H1 (cell line): ENCODE results near the gene NDUFS8.

Experiments
- BRCA1 ChIP-seq: IDR thresholded peaks from 2 replicates; pipeline ENCODE4 v1.6.1; 2012; ENCODE audit warnings: low read depth, low read length, improper control_type of control experiment
- EZH2 ChIP-seq: fragments of 200-600 bp; sonication (generic); IDR thresholded peaks from 2 replicates; pipeline ENCODE4 v1.7.1; 2012; ENCODE audit warnings: low read depth, mild to moderate bottlenecking, moderate library complexity, low read length, inconsistent platforms; ENCODE audit not compliant: severe bottlenecking
- HDAC2 ChIP-seq, 2 experiments: fragments of 300-600 bp in 1 of 2; sonication (generic) in 1 of 2; IDR thresholded peaks; 2 replicates each; pipeline ENCODE4 v1.6.1; 2011 to 2012; ENCODE audit warnings: low read depth in 2 of 2, low read length in 2 of 2, mild to moderate bottlenecking in 2 of 2, moderate library complexity in 2 of 2, borderline replicate concordance in 1 of 2, inconsistent platforms in 1 of 2
- POLR2A ChIP-seq, 2 experiments: IDR thresholded peaks; 1 replicate in 1 of 2; 2 replicates in 1 of 2; pipeline ENCODE4 v1.6.1; 2011; ENCODE audit warnings: low read depth in 2 of 2, low read length in 2 of 2, mild to moderate bottlenecking in 2 of 2; ENCODE audit errors: control extremely low read depth in 1 of 2
- RFX5 ChIP-seq: IDR thresholded peaks from 2 replicates; pipeline ENCODE4 v1.6.1; 2011; ENCODE audit warnings: low read depth, low read length, improper control_type of control experiment, borderline replicate concordance
- SIN3A ChIP-seq, 2 experiments: IDR thresholded peaks in 1 of 2; conservative IDR thresholded peaks in 1 of 2; 2 replicates each; pipeline ENCODE4 v1.6.1; 2011 to 2012; ENCODE audit warnings: low read length in 2 of 2, improper control_type of control experiment in 1 of 2, low read depth in 1 of 2, mild to moderate bottlenecking in 1 of 2
- SIX5 ChIP-seq: IDR thresholded peaks from 2 replicates; pipeline ENCODE4 v1.6.1; 2011; ENCODE audit warnings: mild to moderate bottlenecking, low read depth, low read length
- TF ChIP-seq, protein P1 (sequence below), 3 experiments: IDR thresholded peaks; 1 replicate in 2 of 3; 2 replicates in 1 of 3; pipeline versions ENCODE4 v1.5.1 to v1.6.1; 2011; ENCODE audit warnings: low read length in 3 of 3, mild to moderate bottlenecking in 3 of 3, inconsistent platforms in 2 of 3, low read depth in 1 of 3, moderate library complexity in 1 of 3; ENCODE audit not compliant: insufficient read depth in 1 of 3; ENCODE audit errors: control extremely low read depth in 1 of 3

DNA sequence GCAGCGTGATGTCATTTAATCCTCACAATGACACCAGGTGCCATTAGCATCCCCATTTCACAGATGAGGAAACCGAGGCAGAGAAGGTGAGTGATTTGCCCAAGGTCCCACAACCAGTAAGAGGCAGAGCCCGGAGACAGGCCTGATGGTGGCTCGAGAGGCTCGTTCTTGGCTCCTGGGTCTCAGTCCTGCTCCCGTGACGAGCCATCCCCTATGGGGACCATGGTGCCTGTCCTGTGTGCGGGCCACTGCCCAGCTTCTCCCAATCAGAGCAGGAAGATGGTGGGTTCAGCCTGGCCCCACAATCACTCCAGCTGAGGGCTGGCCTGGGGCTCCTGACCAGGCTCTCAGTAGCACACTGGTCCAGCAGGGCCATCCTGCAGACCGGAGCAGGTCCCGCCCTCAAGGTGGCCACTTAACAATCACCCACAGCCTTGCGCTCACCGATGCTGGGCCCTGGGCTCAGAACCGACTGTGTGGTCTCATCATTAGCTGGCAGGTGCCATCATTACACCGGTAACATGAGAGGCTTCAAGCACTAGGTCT is 16.8 kb upstream of the NDUFS8 start:
- TF ChIP-seq, protein P1, sequence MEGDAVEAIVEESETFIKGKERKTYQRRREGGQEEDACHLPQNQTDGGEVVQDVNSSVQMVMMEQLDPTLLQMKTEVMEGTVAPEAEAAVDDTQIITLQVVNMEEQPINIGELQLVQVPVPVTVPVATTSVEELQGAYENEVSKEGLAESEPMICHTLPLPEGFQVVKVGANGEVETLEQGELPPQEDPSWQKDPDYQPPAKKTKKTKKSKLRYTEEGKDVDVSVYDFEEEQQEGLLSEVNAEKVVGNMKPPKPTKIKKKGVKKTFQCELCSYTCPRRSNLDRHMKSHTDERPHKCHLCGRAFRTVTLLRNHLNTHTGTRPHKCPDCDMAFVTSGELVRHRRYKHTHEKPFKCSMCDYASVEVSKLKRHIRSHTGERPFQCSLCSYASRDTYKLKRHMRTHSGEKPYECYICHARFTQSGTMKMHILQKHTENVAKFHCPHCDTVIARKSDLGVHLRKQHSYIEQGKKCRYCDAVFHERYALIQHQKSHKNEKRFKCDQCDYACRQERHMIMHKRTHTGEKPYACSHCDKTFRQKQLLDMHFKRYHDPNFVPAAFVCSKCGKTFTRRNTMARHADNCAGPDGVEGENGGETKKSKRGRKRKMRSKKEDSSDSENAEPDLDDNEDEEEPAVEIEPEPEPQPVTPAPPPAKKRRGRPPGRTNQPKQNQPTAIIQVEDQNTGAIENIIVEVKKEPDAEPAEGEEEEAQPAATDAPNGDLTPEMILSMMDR (IDR thresholded peaks at IDR 0.05; ENCODE audit: control extremely low read depth in 1 of 3, insufficient read depth in 1 of 3, low read depth in 1 of 3, low read length in 3 of 3) = no peak
- TF ChIP-seq SIN3A (conservative IDR thresholded peaks at IDR 0.05 in 1 of 2, IDR thresholded peaks at IDR 0.05 in 1 of 2; ENCODE audit: low read depth in 1 of 2, low read length in 2 of 2) = no peak
- TF ChIP-seq HDAC2 (IDR thresholded peaks at IDR 0.05; ENCODE audit: borderline replicate concordance in 1 of 2, low read depth in 2 of 2, low read length in 2 of 2) = no peak
- no peak for TF ChIP-seq EZH2
- TF ChIP-seq SIX5 = no peak
- no peak for TF ChIP-seq POLR2A (IDR thresholded peaks at IDR 0.05; ENCODE audit: control extremely low read depth in 1 of 2, low read depth in 2 of 2, low read length in 2 of 2)
- TF ChIP-seq BRCA1 = no peak
- no peak for TF ChIP-seq RFX5
